Measurements from ENCODE around the gene FRMD6.

DNA sequence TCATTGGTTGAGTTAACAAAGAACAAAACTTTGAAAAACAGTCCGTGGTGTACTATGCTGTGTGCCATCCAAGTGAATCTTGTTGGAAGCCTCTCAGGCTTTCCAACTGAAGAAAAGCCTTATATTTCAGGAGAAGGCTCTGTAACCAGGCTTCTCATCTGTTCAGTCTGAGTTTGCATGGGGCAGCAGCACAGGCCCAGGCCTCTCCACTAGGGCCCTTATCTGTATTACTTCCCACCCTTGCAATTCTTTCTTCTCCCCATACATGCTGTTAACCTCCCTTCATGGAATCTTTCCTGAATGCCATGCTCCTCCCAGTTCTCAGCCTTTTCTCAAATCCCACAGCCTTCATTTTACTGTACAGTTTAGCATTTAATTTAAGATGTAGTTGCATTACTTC, 28.3 kb downstream of the FRMD6 start:
- no peak for TF ChIP-seq POLR2A (IDR thresholded peaks at IDR 0.05; ENCODE audit: low read length)
- no peak for TF ChIP-seq GATA1 (IDR thresholded peaks at IDR 0.05; ENCODE audit: low read depth, low read length)

Measured in erythroblast (primary cell).